ENCODE data around the gene KCNK1. TPM values are rescaled to one million over a fixed set of nuclear protein-coding genes. Genes with fewer than 3 reads are reported as not detected.

The KCNK1 gene
- total and polyA plus RNA-seq, 4 donors: 2.5 to 12.3 (median 4.5) TPM

DNA sequence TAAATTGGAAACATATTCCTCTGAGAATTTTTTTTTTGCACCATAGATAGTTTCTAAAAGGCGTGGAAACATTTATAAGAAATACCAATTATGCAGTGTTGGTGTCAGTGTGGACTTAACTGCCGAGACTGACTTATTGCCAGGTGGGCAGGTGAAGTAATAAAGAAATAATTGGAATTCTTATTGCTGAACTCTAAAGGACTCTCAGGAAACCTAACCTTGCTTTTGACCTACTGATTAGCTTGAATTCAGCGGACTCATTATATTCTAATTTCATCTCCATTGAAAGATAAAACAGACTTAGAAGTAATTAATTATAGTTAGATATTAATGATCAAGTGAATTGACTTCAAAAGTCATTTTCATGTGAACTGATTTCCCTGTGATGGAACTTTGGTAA is 26.3 kb downstream of the KCNK1 start (continued):
- TF ChIP-seq, protein P1, sequence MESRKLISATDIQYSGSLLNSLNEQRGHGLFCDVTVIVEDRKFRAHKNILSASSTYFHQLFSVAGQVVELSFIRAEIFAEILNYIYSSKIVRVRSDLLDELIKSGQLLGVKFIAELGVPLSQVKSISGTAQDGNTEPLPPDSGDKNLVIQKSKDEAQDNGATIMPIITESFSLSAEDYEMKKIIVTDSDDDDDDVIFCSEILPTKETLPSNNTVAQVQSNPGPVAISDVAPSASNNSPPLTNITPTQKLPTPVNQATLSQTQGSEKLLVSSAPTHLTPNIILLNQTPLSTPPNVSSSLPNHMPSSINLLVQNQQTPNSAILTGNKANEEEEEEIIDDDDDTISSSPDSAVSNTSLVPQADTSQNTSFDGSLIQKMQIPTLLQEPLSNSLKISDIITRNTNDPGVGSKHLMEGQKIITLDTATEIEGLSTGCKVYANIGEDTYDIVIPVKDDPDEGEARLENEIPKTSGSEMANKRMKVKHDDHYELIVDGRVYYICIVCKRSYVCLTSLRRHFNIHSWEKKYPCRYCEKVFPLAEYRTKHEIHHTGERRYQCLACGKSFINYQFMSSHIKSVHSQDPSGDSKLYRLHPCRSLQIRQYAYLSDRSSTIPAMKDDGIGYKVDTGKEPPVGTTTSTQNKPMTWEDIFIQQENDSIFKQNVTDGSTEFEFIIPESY (IDR thresholded peaks at IDR 0.05): no peak
- TF ChIP-seq FOXA1 (IDR thresholded peaks at IDR 0.05) (no peak), HNF4G (IDR thresholded peaks at IDR 0.05) (no peak), GABPA (IDR thresholded peaks at IDR 0.05 in 1 of 2, conservative IDR thresholded peaks at IDR 0.05 in 1 of 2) (no peak), RAD21 (IDR thresholded peaks at IDR 0.05) (no peak), RXRA (IDR thresholded peaks at IDR 0.05) (no peak), FOXA2 (IDR thresholded peaks at IDR 0.05) (no peak)
- TF ChIP-seq, protein P2, sequence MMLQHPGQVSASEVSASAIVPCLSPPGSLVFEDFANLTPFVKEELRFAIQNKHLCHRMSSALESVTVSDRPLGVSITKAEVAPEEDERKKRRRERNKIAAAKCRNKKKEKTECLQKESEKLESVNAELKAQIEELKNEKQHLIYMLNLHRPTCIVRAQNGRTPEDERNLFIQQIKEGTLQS (IDR thresholded peaks at IDR 0.05): no peak

DNA sequence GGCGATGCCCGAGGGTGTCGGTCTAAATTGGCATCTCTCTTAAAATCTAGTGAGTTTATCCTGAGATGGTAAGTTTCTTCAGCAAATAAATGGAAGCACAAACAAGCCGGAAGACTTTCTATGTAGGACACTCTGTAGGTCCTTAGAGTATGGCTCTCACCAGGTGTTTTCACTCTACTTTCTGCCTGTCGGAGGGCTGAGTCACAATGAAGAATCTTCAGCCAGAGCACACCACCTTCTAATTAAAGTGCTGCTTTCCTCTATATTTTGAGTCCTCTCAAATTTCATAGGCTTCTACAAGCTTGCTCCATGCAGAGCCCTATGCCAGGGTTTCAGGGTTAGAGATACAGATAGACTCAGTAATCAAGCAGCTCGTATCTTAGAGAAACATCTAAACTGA is 27.1 kb downstream of the KCNK1 start:
- no peaks in the 10 kb centered on the region for H3K27me3 ChIP-seq (ENCODE audit: control insufficient read depth in 4 of 4, insufficient read depth in 4 of 4, low read length in 3 of 4)
- no peak for DNase-seq (ENCODE audit: low spot score)
- 97% methylated on average over 6 of the region's 6 CpGs for WGBS
- H3K36me3 ChIP-seq (ENCODE audit: control insufficient read depth in 4 of 4, insufficient read depth in 3 of 4, low read depth in 1 of 4, low read length in 3 of 4): no peaks in the 10 kb centered on the region
- no peaks in the 10 kb centered on the region for H3K9me3 ChIP-seq (ENCODE audit: control insufficient read depth in 4 of 4, low read length in 3 of 4)
- H3K4me3 ChIP-seq (ENCODE audit: low read depth in 1 of 3, low read length in 3 of 3): no peak overlapping the region
- H3K4me1 ChIP-seq (ENCODE audit: control insufficient read depth in 4 of 4, insufficient read depth in 4 of 4, low read length in 3 of 4): no peaks in the 10 kb centered on the region
- no peak for TF ChIP-seq GABPA (IDR thresholded peaks at IDR 0.05 in 1 of 2, conservative IDR thresholded peaks at IDR 0.05 in 1 of 2)
- TF ChIP-seq FOXA2 (IDR thresholded peaks at IDR 0.05): no peak
- TF ChIP-seq, protein P3, sequence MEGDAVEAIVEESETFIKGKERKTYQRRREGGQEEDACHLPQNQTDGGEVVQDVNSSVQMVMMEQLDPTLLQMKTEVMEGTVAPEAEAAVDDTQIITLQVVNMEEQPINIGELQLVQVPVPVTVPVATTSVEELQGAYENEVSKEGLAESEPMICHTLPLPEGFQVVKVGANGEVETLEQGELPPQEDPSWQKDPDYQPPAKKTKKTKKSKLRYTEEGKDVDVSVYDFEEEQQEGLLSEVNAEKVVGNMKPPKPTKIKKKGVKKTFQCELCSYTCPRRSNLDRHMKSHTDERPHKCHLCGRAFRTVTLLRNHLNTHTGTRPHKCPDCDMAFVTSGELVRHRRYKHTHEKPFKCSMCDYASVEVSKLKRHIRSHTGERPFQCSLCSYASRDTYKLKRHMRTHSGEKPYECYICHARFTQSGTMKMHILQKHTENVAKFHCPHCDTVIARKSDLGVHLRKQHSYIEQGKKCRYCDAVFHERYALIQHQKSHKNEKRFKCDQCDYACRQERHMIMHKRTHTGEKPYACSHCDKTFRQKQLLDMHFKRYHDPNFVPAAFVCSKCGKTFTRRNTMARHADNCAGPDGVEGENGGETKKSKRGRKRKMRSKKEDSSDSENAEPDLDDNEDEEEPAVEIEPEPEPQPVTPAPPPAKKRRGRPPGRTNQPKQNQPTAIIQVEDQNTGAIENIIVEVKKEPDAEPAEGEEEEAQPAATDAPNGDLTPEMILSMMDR (IDR thresholded peaks at IDR 0.05; ENCODE audit: low read depth, low read length, missing input control): no peak
- TF ChIP-seq, protein P1 (IDR thresholded peaks at IDR 0.05): no peak
- no peak for TF ChIP-seq FOXA1 (IDR thresholded peaks at IDR 0.05)
- TF ChIP-seq RXRA (IDR thresholded peaks at IDR 0.05): no peak
- TF ChIP-seq EGR1 (IDR thresholded peaks at IDR 0.05; ENCODE audit: low read depth in 2 of 2): no peak
- TF ChIP-seq, protein P2 (IDR thresholded peaks at IDR 0.05): no peak
- H3K9ac ChIP-seq (ENCODE audit: low read depth in 1 of 2, low read length in 2 of 2): no peak overlapping the region
- H3K27ac ChIP-seq (ENCODE audit: low read depth in 1 of 2, low read length in 2 of 2): no peak overlapping the region

DNA sequence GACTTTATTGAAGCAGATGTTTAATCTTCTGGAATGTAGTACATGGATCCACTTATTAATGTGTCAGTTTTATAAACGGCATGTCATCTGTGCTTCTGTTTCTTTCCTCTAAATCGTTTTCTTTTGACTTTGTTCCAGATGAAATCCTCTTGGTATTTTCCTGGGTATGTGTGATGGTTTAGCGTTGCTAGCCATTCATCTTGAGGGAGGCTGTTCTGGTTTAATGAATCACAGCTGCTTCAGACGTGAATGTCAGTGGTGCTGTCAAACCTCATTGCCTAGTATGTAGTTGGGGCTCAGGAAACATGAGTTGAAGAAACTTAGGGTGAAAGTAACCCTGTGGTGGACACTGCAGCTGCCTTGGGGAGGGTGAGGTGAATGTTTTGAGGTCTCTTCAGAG is 33.2 kb downstream of the KCNK1 start:
- peaks cover 0 to 2% (median 0%) of the 10 kb centered on the region in 4 donors for H3K36me3 ChIP-seq (ENCODE audit: control insufficient read depth in 4 of 4, insufficient read depth in 3 of 4, low read depth in 1 of 4, low read length in 3 of 4)
- no peak overlapping the region for H3K27ac ChIP-seq (ENCODE audit: low read depth in 1 of 2, low read length in 2 of 2)
- 79% methylated on average over 4 of the region's 4 CpGs for WGBS
- no peak overlapping the region for H3K4me3 ChIP-seq (ENCODE audit: low read depth in 1 of 3, low read length in 3 of 3)
- no peaks in the 10 kb centered on the region for H3K9me3 ChIP-seq (ENCODE audit: control insufficient read depth in 4 of 4, low read length in 3 of 4)
- H3K27me3 ChIP-seq (ENCODE audit: control insufficient read depth in 4 of 4, insufficient read depth in 4 of 4, low read length in 3 of 4): no peaks in the 10 kb centered on the region
- H3K4me1 ChIP-seq (ENCODE audit: control insufficient read depth in 4 of 4, insufficient read depth in 4 of 4, low read length in 3 of 4): peaks cover 0 to 3% (median under 1%) of the 10 kb centered on the region in 4 donors
- TF ChIP-seq NR2F2 (IDR thresholded peaks at IDR 0.05): no peak
- TF ChIP-seq GABPA (IDR thresholded peaks at IDR 0.05 in 1 of 2, conservative IDR thresholded peaks at IDR 0.05 in 1 of 2): no peak
- DNase-seq (ENCODE audit: low spot score): no peak
- no peak overlapping the region for H3K9ac ChIP-seq (ENCODE audit: low read depth in 1 of 2, low read length in 2 of 2)

All from liver (tissue), 9 donors.